HG03378 (cell line): ENCODE results near the gene ZNF329.

ENCODE experiments used
- ATAC-seq: cut with Tn5 transposase; IDR thresholded peaks from one replicate; pipeline ENCODE4 v1.9.1; 2021; ENCODE audit warnings: mild to moderate bottlenecking, moderate library complexity; ENCODE audit not compliant: unreplicated experiment

ZNF329 gene

GRCh38 chr19:58079792-58080191 is 70.8 kb downstream of the ZNF329 start:
- no peak for ATAC-seq
